Measurements from ENCODE around the gene AKT3. TPM values are rescaled to one million over a fixed set of nuclear protein-coding genes. Genes with fewer than 3 reads are reported as not detected.

The AKT3 gene
- total and polyA plus RNA-seq, 2 of the 8 experiments (the other 6 are each of a cell fraction or from before 2014, with no cell fraction given) = 6.0 to 36.4 TPM

DNA sequence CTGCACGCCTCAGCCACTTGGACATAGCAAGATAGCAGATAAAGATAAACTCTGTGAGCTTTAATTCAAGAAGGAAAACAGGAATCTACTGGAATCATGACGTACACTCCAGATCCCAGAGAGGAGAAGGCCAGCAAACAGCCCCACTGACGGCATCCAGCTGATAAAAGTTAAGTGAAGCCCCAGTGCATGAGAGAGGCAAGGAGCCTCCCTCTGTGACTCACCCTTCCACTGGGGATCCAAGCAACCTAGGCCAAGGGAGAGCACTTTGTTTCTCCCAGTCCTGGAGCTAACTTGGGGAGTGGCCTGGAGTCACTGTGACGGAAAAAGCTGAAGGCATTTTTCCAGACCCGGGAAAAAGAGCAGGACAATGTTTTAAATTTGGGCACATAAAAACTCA lies 270.0 kb downstream of the AKT3 start:
- H4K5ac ChIP-seq (ENCODE audit: insufficient read length, low read depth, low read length) = no peak overlapping the region
- ChIA-PET CTCF (ENCODE audit: partially characterized antibody) (interaction anchor here (0.9 kb wide), 1 partner anchor 686 kb away, joined by 3 read pairs; no protein-coding TSS in a partner anchor), POLR2A (ENCODE audit: partially characterized antibody) (no interaction called here)
- H3K79me2 ChIP-seq (ENCODE audit: control insufficient read depth in 1 of 2, insufficient read depth in 2 of 2, low read length in 2 of 2) = no peaks in the 10 kb centered on the region
- no peaks in the 10 kb centered on the region for H4K20me1 ChIP-seq (replicated peaks in 1 of 2; ENCODE audit: control insufficient read depth in 1 of 2, insufficient read depth in 2 of 2, low read length in 2 of 2)
- H3K4me2 ChIP-seq (ENCODE audit: insufficient read depth in 1 of 2, low read depth in 2 of 2, low read length in 2 of 2) = no peak overlapping the region
- H3K4me3 ChIP-seq (ENCODE audit: extremely low read depth in 1 of 4, insufficient read depth in 2 of 4, low read depth in 3 of 4, low read length in 4 of 4) = no peak overlapping the region
- 91% methylated on average over 3 of the region's 5 CpGs; no CpG with 5 or more reads in 1 of the 2 experiments for WGBS, 2 experiments (ENCODE audit: extremely low coverage in 1 of 2, insufficient coverage in 1 of 2, insufficient read length in 1 of 2, insufficient replicate concordance in 2 of 2, low coverage in 1 of 2, low lambda C conversion rate in 2 of 2, missing lambda C conversion rate in 1 of 2)
- H2AFZ ChIP-seq (ENCODE audit: low read length) = no peak overlapping the region
- H3K18ac ChIP-seq (ENCODE audit: extremely low read depth, low read length) = no peak overlapping the region; the same call in 1 of the 2 replicates
- no peak overlapping the region for H2BK12ac ChIP-seq (ENCODE audit: low read depth, low read length)
- no peak overlapping the region for H4K91ac ChIP-seq (replicated peaks; ENCODE audit: insufficient read length, low read length)
- no peak for TF ChIP-seq POU5F1 (IDR thresholded peaks at IDR 0.05; ENCODE audit: low read depth, low read length)
- no peak for TF ChIP-seq TAF1 (IDR thresholded peaks at IDR 0.05; ENCODE audit: low read depth, low read length)
- TF ChIP-seq TAF7 (optimal IDR thresholded peaks at IDR 0.05; ENCODE audit: borderline replicate concordance, low read depth, low read length) = no peak
- TF ChIP-seq HDAC6 (IDR thresholded peaks at IDR 0.05; ENCODE audit: low read depth, low read length) = no peak
- no peak for TF ChIP-seq RBBP5 (IDR thresholded peaks at IDR 0.05; ENCODE audit: borderline replicate concordance, low read depth, low read length)
- TF ChIP-seq GTF2F1 (IDR thresholded peaks at IDR 0.05; ENCODE audit: borderline replicate concordance, low read depth, low read length) = no peak
- TF ChIP-seq TCF12 (IDR thresholded peaks at IDR 0.05; ENCODE audit: low read depth, low read length) = no peak
- no peak for TF ChIP-seq BRCA1 (IDR thresholded peaks at IDR 0.05; ENCODE audit: low read depth, low read length)
- no peak for TF ChIP-seq CREB1 (IDR thresholded peaks at IDR 0.05)
- no peak for TF ChIP-seq PHF8 (conservative IDR thresholded peaks at IDR 0.05; ENCODE audit: low read depth, low read length)
- TF ChIP-seq EGR1 (IDR thresholded peaks at IDR 0.05; ENCODE audit: borderline replicate concordance, low read depth, low read length) = no peak
- no peak for TF ChIP-seq MAFK (IDR thresholded peaks at IDR 0.05; ENCODE audit: low read depth, low read length)
- no peak for TF ChIP-seq ASH2L (IDR thresholded peaks at IDR 0.05; ENCODE audit: low read length)
- DNase-seq (ENCODE audit: low read depth in 1 of 2, low spot score in 2 of 2) (no peak), FAIRE-seq (no peak)
- H2BK20ac ChIP-seq (ENCODE audit: low read length) = no peak overlapping the region
- H3K4me1 ChIP-seq (replicated peaks in 1 of 4; ENCODE audit: control insufficient read depth in 3 of 4, insufficient read depth in 4 of 4, low read length in 3 of 4) = no peaks in the 10 kb centered on the region
- no peak overlapping the region for H3K9ac ChIP-seq (replicated peaks in 1 of 4; ENCODE audit: extremely low read depth in 1 of 4, low read depth in 3 of 4, low read length in 3 of 4)
- H3K56ac ChIP-seq (replicated peaks; ENCODE audit: insufficient read length, low read depth, low read length) = no peak overlapping the region
- no peak overlapping the region for H2AK5ac ChIP-seq (ENCODE audit: low read depth, low read length)
- no peak overlapping the region for H2BK120ac ChIP-seq (replicated peaks; ENCODE audit: low read depth, low read length)
- H2BK15ac ChIP-seq (ENCODE audit: low read length) = no peak overlapping the region
- H3K23me2 ChIP-seq (ENCODE audit: low read depth, low read length) = no peaks in the 10 kb centered on the region
- H3K4ac ChIP-seq (replicated peaks; ENCODE audit: insufficient read length, low read depth, low read length) = no peak overlapping the region
- no peaks in the 10 kb centered on the region for H3K27me3 ChIP-seq (replicated peaks in 1 of 4; ENCODE audit: control insufficient read depth in 3 of 4, extremely low read depth in 1 of 4, insufficient read depth in 3 of 4, low read length in 3 of 4)
- H2BK5ac ChIP-seq (ENCODE audit: low read depth, low read length) = no peak overlapping the region
- no peaks in the 10 kb centered on the region for H3K79me1 ChIP-seq (ENCODE audit: low read depth, low read length)
- 0 out of 4 replicates have a peak, but pooled peaks cover 0 to 7% of the 10 kb centered on the region in 2 experiments for H3K9me3 ChIP-seq (ENCODE audit: insufficient read depth in 2 of 2, low read depth in 1 of 2, low read length in 1 of 2)
- no peaks in the 10 kb centered on the region for H3K36me3 ChIP-seq (ENCODE audit: control insufficient read depth in 2 of 4, insufficient read depth in 4 of 4, low read length in 3 of 4)
- no peak overlapping the region for H4K8ac ChIP-seq (ENCODE audit: extremely low read depth, insufficient read depth, low read length)
- no peak overlapping the region for H3K14ac ChIP-seq (ENCODE audit: insufficient read length)
- no peak overlapping the region for H3K23ac ChIP-seq (ENCODE audit: insufficient read length)
- H3K27ac ChIP-seq (ENCODE audit: low read depth, low read length) = no peak overlapping the region

Data from H1 (cell line).